Measurements from ENCODE around the gene CNOT9.

Gene CNOT9

GRCh38 chr2:218643751-218644310 is 75.2 kb downstream of the CNOT9 start:
- no peak for DNase-seq (ENCODE audit: low read depth in 1 of 2, low spot score in 1 of 2)

- no peak for DNase-seq (ENCODE audit: low read depth in 1 of 2, low spot score in 1 of 2)
These were observed 76.1 kb downstream of the CNOT9 start for GRCh38 chr2:218644721-218645120.

- no peak for DNase-seq (ENCODE audit: low read depth in 1 of 2, low spot score in 1 of 2)
These were observed 76.5 kb downstream of the CNOT9 start for GRCh38 chr2:218645126-218645525.

All from activated T-helper 1 cell treated with anti-CD3 and anti-CD28 coated beads, Interleukin-2, amount 50 U/mL, for 16 hours (primary cell).